ENCODE data around the gene GPALPP1.

DNA sequence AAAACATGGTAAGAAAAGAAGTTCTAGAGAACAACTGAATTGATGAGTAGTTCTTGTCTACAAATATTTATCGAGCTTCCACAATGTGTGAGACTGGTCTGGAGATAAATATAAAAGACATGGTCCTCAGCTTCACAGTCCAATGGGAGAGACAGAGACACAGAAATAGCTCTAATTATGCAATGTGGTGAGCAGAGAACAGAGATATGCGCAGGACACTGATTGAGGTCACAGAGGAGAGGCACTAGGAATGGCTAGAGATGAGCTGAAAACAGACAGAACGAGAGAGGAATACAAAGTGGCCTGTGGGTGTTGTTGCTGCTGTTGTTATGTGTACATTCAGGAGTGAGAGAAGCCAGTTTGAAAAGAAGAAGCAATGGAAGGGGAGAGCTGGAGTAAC is 53.2 kb downstream of the GPALPP1 start:
- TF ChIP-seq, protein P1, sequence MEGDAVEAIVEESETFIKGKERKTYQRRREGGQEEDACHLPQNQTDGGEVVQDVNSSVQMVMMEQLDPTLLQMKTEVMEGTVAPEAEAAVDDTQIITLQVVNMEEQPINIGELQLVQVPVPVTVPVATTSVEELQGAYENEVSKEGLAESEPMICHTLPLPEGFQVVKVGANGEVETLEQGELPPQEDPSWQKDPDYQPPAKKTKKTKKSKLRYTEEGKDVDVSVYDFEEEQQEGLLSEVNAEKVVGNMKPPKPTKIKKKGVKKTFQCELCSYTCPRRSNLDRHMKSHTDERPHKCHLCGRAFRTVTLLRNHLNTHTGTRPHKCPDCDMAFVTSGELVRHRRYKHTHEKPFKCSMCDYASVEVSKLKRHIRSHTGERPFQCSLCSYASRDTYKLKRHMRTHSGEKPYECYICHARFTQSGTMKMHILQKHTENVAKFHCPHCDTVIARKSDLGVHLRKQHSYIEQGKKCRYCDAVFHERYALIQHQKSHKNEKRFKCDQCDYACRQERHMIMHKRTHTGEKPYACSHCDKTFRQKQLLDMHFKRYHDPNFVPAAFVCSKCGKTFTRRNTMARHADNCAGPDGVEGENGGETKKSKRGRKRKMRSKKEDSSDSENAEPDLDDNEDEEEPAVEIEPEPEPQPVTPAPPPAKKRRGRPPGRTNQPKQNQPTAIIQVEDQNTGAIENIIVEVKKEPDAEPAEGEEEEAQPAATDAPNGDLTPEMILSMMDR (IDR thresholded peaks at IDR 0.05) = no peak
- TF ChIP-seq EZH2 (IDR thresholded peaks at IDR 0.05; ENCODE audit: borderline replicate concordance, insufficient read depth, low read depth, low read length, poor library complexity, severe bottlenecking) = no peak

All from B cell (primary cell).